IMR-90 (cell line): ENCODE data around the gene MYH10. TPM values are rescaled to one million over a fixed set of nuclear protein-coding genes. Genes with fewer than 3 reads are reported as not detected.

Experiments used
- ATAC-seq: fragments of 200-7000 bp; cut with Tn5 transposase; 2 replicates; pipeline ENCODE4 v1.9.1; 2020; ENCODE audit warnings: low read depth, mild to moderate bottlenecking, moderate library complexity
- BruUV-seq: library from RNA; stranded (reverse); fragments of 400-500 nt; replicated peaks from 2 replicates; lab custom pipeline; 2021; lab: Mats Ljungman, UMichigan
- CTCF ChIA-PET: fragments of 300-600 bp; formaldehyde crosslinking; extraction: SDS; loops from one replicate; lab custom pipeline; 2021; ENCODE audit warnings: antibody characterized with exemption; lab: Yijun Ruan, JAX
- POLR2A ChIA-PET: fragments of 300-600 bp; sonication (Branson Sonifier 250); formaldehyde crosslinking; loops from one replicate; lab custom pipeline; 2022; ENCODE audit warnings: antibody characterized with exemption; ENCODE audit not compliant: unreplicated experiment; lab: Charles Lee
- DNase-seq: peaks from one replicate; pipeline ENCODE4 v3.0.0; 2013
- H2AFZ ChIP-seq: replicated peaks from 2 replicates; pipeline ENCODE3; 2013; ENCODE audit warnings: low read length, mild to moderate bottlenecking; ENCODE audit not compliant: poor library complexity
- H2AK5ac ChIP-seq: 2 replicates; pipeline ENCODE4 v1.6.1; 2013; ENCODE audit warnings: low read depth, low read length, inconsistent platforms
- H2AK9ac ChIP-seq: replicated peaks from 2 replicates; pipeline ENCODE3; 2013; ENCODE audit warnings: mild to moderate bottlenecking, low read depth, low read length, moderate library complexity; ENCODE audit not compliant: poor library complexity
- H2BK120ac ChIP-seq: 2 replicates; pipeline ENCODE4 v1.6.1; 2013; ENCODE audit warnings: low read depth, low read length, inconsistent platforms
- H2BK15ac ChIP-seq: 3 replicates; pipeline ENCODE4 v1.6.1; 2013; ENCODE audit warnings: low read depth, low read length, inconsistent platforms
- H2BK20ac ChIP-seq: 2 replicates; pipeline ENCODE4 v1.6.1; 2013; ENCODE audit warnings: low read depth, mild to moderate bottlenecking, inconsistent platforms, low read length, moderate library complexity
- H2BK5ac ChIP-seq: 2 replicates; pipeline ENCODE4 v1.6.1; 2013; ENCODE audit warnings: mild to moderate bottlenecking, low read depth, low read length, inconsistent platforms; ENCODE audit not compliant: poor library complexity, severe bottlenecking
- H3K14ac ChIP-seq: replicated peaks from 2 replicates; pipeline ENCODE4 v1.6.1; 2013; ENCODE audit warnings: low read depth, low read length, inconsistent platforms
- H3K18ac ChIP-seq: 2 replicates; pipeline ENCODE4 v1.6.1; 2013; ENCODE audit warnings: low read depth, low read length, control low read depth
- H3K23ac ChIP-seq: 2 replicates; pipeline ENCODE4 v1.6.1; 2013; ENCODE audit warnings: low read depth, low read length, inconsistent platforms
- H3K27ac ChIP-seq: 2 replicates; pipeline ENCODE4 v1.5.1; 2013; ENCODE audit warnings: mild to moderate bottlenecking, control low read depth, low read length; ENCODE audit not compliant: insufficient read depth
- H3K27me3 ChIP-seq: 2 replicates; pipeline ENCODE4 v1.6.1; 2013; ENCODE audit warnings: low read length; ENCODE audit not compliant: control insufficient read depth, insufficient read depth
- H3K36me3 ChIP-seq: 2 replicates; pipeline ENCODE4 v1.6.1; 2013; ENCODE audit warnings: low read length, mixed read lengths; ENCODE audit not compliant: control insufficient read depth, insufficient read depth
- H3K4ac ChIP-seq: 2 replicates; pipeline ENCODE4 v1.6.1; 2013; ENCODE audit warnings: low read depth, low read length, inconsistent platforms
- H3K4me1 ChIP-seq: 2 replicates; pipeline ENCODE4 v1.6.1; 2013; ENCODE audit warnings: low read length, mixed read lengths; ENCODE audit not compliant: control insufficient read depth, insufficient read depth
- H3K4me2 ChIP-seq: 2 replicates; pipeline ENCODE4 v1.6.1; 2013; ENCODE audit warnings: low read depth, mild to moderate bottlenecking, control low read depth, low read length, moderate library complexity
- H3K4me3 ChIP-seq: 2 replicates; pipeline ENCODE4 v1.5.1; 2013; ENCODE audit warnings: low read depth, mild to moderate bottlenecking, control low read depth, low read length, moderate library complexity; ENCODE audit not compliant: insufficient read depth
- H3K56ac ChIP-seq: 2 replicates; pipeline ENCODE4 v1.6.1; 2013; ENCODE audit warnings: low read length, inconsistent platforms; ENCODE audit not compliant: insufficient read depth; ENCODE audit errors: extremely low read depth
- H3K79me1 ChIP-seq, 2 experiments: 2 replicates each; pipeline ENCODE4 v1.6.1; 2013; ENCODE audit warnings: low read length in 2 of 2, inconsistent platforms in 1 of 2, low read depth in 1 of 2
- H3K9ac ChIP-seq: 2 replicates; pipeline ENCODE4 v1.6.1; 2013; ENCODE audit warnings: low read depth, low read length, control low read depth
- H3K9me1 ChIP-seq: 2 replicates; pipeline ENCODE4 v1.6.1; 2013; ENCODE audit warnings: low read length, inconsistent platforms; ENCODE audit not compliant: insufficient read depth
- H3K9me3 ChIP-seq: 2 replicates; pipeline ENCODE4 v1.6.1; 2013; ENCODE audit warnings: low read length; ENCODE audit not compliant: control insufficient read depth, insufficient read depth
- H4K20me1 ChIP-seq: 2 replicates; pipeline ENCODE4 v1.6.1; 2013; ENCODE audit warnings: low read length, inconsistent platforms; ENCODE audit not compliant: insufficient read depth
- H4K5ac ChIP-seq: 2 replicates; pipeline ENCODE4 v1.6.1; 2013; ENCODE audit warnings: mild to moderate bottlenecking, low read depth, low read length, control low read depth
- H4K8ac ChIP-seq, 2 experiments: 2 replicates each; pipeline ENCODE4 v1.6.1; 2013; ENCODE audit warnings: low read depth in 2 of 2, low read length in 2 of 2, control low read depth in 1 of 2, inconsistent platforms in 1 of 2
- H4K91ac ChIP-seq: 2 replicates; pipeline ENCODE4 v1.6.1; 2013; ENCODE audit warnings: low read depth, low read length, inconsistent platforms; ENCODE audit not compliant: insufficient read depth
- CEBPB ChIP-seq: IDR thresholded peaks from 2 replicates; pipeline ENCODE4 v1.6.1; 2012; ENCODE audit warnings: low read depth, low read length, improper control_type of control experiment
- SMC3 ChIP-seq: fragments of 150-350 bp; IDR thresholded peaks from 2 replicates; pipeline ENCODE4 v1.6.1; 2016; ENCODE audit warnings: low read depth, mild to moderate bottlenecking, antibody characterized with exemption, low read length, moderate library complexity
- WGBS, 2 experiments: methylation state at CpG; one replicate each; pipeline versions ENCODE4 v1.1.5 to v1.1.7; 2013; ENCODE audit warnings: missing lambda C conversion rate in 2 of 2; ENCODE audit not compliant: insufficient read length in 1 of 2; ENCODE audit errors: extremely low coverage in 2 of 2; 5-methylcytosine and 5-hydroxymethylcytosine counted together
- dilution Hi-C: fragments of 300-500 bp; cut with HindIII; formaldehyde crosslinking; loops from one replicate; pipeline ENCODE4 v1.14.3; 2018; ENCODE audit warnings: low sequenced_read_pairs; ENCODE audit not compliant: unreplicated experiment
- in situ Hi-C: fragments of 300-500 bp; cut with MboI; formaldehyde crosslinking; loops from 3 replicates; pipeline ENCODE4 v1.14.3; 2019; ENCODE audit warnings: low sequenced_read_pairs, inconsistent platforms, mixed read lengths
- intact Hi-C: fragments of 100-400 bp; cut with micrococcal nuclease; formaldehyde crosslinking; loops from 2 replicates; pipeline ENCODE4 v1.10.0; 2022
- polyA plus RNA-seq, 3 experiments: library from polyadenylated mRNA; depleted of rRNA; stranded (reverse); fragments of >200 nt; gene quantifications; 2 replicates each; pipeline ENCODE4 v1.2.3, GENCODE V29; 2012; ENCODE audit warnings: low replicate concordance in 1 of 3
- total RNA-seq: library from RNA; depleted of rRNA; stranded (reverse); fragments of >200 nt; gene quantifications from 2 replicates; pipeline ENCODE4 v1.2.3, GENCODE V29; 2012

Gene MYH10
- total and polyA plus RNA-seq, 2 of the 4 experiments (the other 2 are of a cell fraction), result 71.2 to 95.2 TPM

DNA sequence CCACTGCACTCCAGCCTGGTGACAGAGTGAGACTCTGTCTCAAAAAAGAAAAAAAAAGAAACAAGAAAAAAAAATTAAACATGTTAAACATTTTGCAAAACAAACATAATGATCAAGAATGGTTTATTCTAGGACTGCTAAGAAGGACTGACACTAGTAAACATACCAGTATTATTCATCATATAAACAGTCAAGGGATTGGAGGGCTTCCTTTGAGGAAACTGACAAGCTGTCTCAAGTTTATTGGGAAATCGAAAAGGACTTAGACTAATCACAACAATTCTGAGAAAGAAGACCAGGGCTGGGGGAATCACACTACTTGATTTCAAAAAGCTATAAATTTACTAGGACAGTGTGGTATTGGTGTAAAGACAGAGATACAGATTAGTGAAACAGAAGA is 75.5 kb downstream of the MYH10 start:
- no peak overlapping the region for H2AK5ac ChIP-seq
- H2BK5ac ChIP-seq, result peak overlapping the region; percentile 20
- dilution Hi-C loops (no loop called here), in situ Hi-C loops (no loop called here), intact Hi-C loops (no loop called here)
- no peak overlapping the region for H3K4me2 ChIP-seq
- H2AK9ac ChIP-seq, result no peak overlapping the region
- no peak overlapping the region for H3K56ac ChIP-seq
- no peak overlapping the region for H4K5ac ChIP-seq
- no CpG with 5 or more reads among the region's 1 CpG for WGBS, 2 experiments
- no peak overlapping the region for H4K8ac ChIP-seq
- ChIA-PET CTCF (no interaction called here), POLR2A (no interaction called here)
- 0 out of 2 replicates have a peak, but pooled peaks cover 4% of the 10 kb centered on the region for H4K20me1 ChIP-seq
- H3K79me1 ChIP-seq, result peaks cover 6 to 11% of the 10 kb centered on the region in 2 experiments; a peak in 3 of 4 replicates
- H3K4me1 ChIP-seq, result peaks cover 7% of the 10 kb centered on the region
- no peaks in the 10 kb centered on the region for H3K27me3 ChIP-seq
- peaks cover 9% of the 10 kb centered on the region; the same call in 1 of the 2 replicates for H3K36me3 ChIP-seq
- H2BK15ac ChIP-seq, result no peak overlapping the region
- H3K18ac ChIP-seq, result no peak overlapping the region
- no peak overlapping the region for H3K4ac ChIP-seq
- ATAC-seq (peak; percentile 74), DNase-seq (peak; percentile 47)
- no peak overlapping the region for H2AFZ ChIP-seq
- no peak overlapping the region for H2BK20ac ChIP-seq
- H3K14ac ChIP-seq, result no peak overlapping the region
- no peak overlapping the region for H4K91ac ChIP-seq
- peak; percentile 23; the same call in 1 of the 2 replicates for TF ChIP-seq CEBPB
- no peak for TF ChIP-seq SMC3
- no TSS peak for BruUV-seq
- H3K9me3 ChIP-seq, result no peaks in the 10 kb centered on the region
- no peak overlapping the region for H3K4me3 ChIP-seq
- H3K9ac ChIP-seq, result no peak overlapping the region
- no peak overlapping the region for H3K27ac ChIP-seq
- no peak overlapping the region for H3K23ac ChIP-seq
- peaks cover 16% of the 10 kb centered on the region for H3K9me1 ChIP-seq
- H2BK120ac ChIP-seq, result no peak overlapping the region
